Occipital lobe (tissue), 2 donors: Measurements from ENCODE around the gene JAKMIP1. TPM values are rescaled to one million over a fixed set of nuclear protein-coding genes. Genes with fewer than 3 reads are reported as not detected.
"Not testable (repeated sequence)": the region's sequence is repeated elsewhere in the genome, so short reads cannot be mapped to it uniquely, and the experiment has no call there.

ENCODE experiments used
- DNase-seq: peaks from one replicate; lab custom pipeline; 2025; lab: John Stamatoyannopoulos, UW
- total RNA-seq: library from RNA; depleted of rRNA; stranded (reverse); fragments of >200 nt; gene quantifications from one replicate; pipeline ENCODE4 v1.2.3, GENCODE V29; 2014

The JAKMIP1 gene
- total RNA-seq, 1 donor from 2014 or later, result 44.5 TPM

- DNase-seq, result no peak
These were observed 56.7 kb downstream of the JAKMIP1 start for GRCh38 chr4:6143603-6144181.

GRCh38 chr4:6142935-6143602 lies 57.3 kb downstream of the JAKMIP1 start:
- no peak for DNase-seq

- DNase-seq, result no peak
These were observed 57.8 kb downstream of the JAKMIP1 start for GRCh38 chr4:6142511-6142910.

- DNase-seq, result no peak
These were observed 58.8 kb downstream of the JAKMIP1 start for GRCh38 chr4:6141554-6141953.

GRCh38 chr4:6141021-6141420 lies 59.3 kb downstream of the JAKMIP1 start:
- DNase-seq, result not testable (repeated sequence)

GRCh38 chr4:6137747-6138135 lies 62.6 kb downstream of the JAKMIP1 start:
- DNase-seq, result no peak

- DNase-seq, result no peak
These were observed 63.2 kb downstream of the JAKMIP1 start for GRCh38 chr4:6137027-6137746.

- DNase-seq, result no peak
These were observed 65.6 kb downstream of the JAKMIP1 start for GRCh38 chr4:6134612-6135220.

- DNase-seq, result no peak
These were observed 67.6 kb downstream of the JAKMIP1 start for GRCh38 chr4:6132716-6133115.

GRCh38 chr4:6128221-6128850 lies 72.0 kb downstream of the JAKMIP1 start:
- DNase-seq, result no peak

- DNase-seq, result no peak
These were observed 73.2 kb downstream of the JAKMIP1 start for GRCh38 chr4:6126971-6127745.

GRCh38 chr4:6125103-6125651 lies 75.2 kb downstream of the JAKMIP1 start:
- no peak for DNase-seq

GRCh38 chr4:6124386-6125102 lies 75.8 kb downstream of the JAKMIP1 start:
- DNase-seq, result no peak

GRCh38 chr4:6123976-6124375 lies 76.4 kb downstream of the JAKMIP1 start:
- DNase-seq, result no peak

- no peak for DNase-seq
These were observed 76.8 kb downstream of the JAKMIP1 start for GRCh38 chr4:6123541-6123940.

- no peak for DNase-seq
These were observed 77.2 kb downstream of the JAKMIP1 start for GRCh38 chr4:6123116-6123515.

GRCh38 chr4:6122496-6122895 lies 77.9 kb downstream of the JAKMIP1 start:
- DNase-seq, result no peak

- no peak for DNase-seq
These were observed 78.4 kb downstream of the JAKMIP1 start for GRCh38 chr4:6121941-6122340.

GRCh38 chr4:6121276-6121850 lies 79.0 kb downstream of the JAKMIP1 start:
- no peak for DNase-seq

GRCh38 chr4:6120361-6120760 lies 80.0 kb downstream of the JAKMIP1 start:
- no peak for DNase-seq
